ENCODE results near the gene PALM.

GRCh38 chr19:723714-724113 is 15.0 kb downstream of the PALM start:
- no peak for TF ChIP-seq SUZ12 (IDR thresholded peaks at IDR 0.05)
- no peak for TF ChIP-seq TARDBP (IDR thresholded peaks at IDR 0.05)
- no peak for TF ChIP-seq HDGF (IDR thresholded peaks at IDR 0.05; ENCODE audit: borderline replicate concordance)
- no peak for TF ChIP-seq NFRKB (IDR thresholded peaks at IDR 0.05)
- TF ChIP-seq FOXA1 (IDR thresholded peaks at IDR 0.05) = no peak
